ENCODE data around the gene GAPVD1.
"Not testable (repeated sequence)": the region's sequence is repeated elsewhere in the genome, so short reads cannot be mapped to it uniquely, and the experiment has no call there.

Gene GAPVD1

DNA sequence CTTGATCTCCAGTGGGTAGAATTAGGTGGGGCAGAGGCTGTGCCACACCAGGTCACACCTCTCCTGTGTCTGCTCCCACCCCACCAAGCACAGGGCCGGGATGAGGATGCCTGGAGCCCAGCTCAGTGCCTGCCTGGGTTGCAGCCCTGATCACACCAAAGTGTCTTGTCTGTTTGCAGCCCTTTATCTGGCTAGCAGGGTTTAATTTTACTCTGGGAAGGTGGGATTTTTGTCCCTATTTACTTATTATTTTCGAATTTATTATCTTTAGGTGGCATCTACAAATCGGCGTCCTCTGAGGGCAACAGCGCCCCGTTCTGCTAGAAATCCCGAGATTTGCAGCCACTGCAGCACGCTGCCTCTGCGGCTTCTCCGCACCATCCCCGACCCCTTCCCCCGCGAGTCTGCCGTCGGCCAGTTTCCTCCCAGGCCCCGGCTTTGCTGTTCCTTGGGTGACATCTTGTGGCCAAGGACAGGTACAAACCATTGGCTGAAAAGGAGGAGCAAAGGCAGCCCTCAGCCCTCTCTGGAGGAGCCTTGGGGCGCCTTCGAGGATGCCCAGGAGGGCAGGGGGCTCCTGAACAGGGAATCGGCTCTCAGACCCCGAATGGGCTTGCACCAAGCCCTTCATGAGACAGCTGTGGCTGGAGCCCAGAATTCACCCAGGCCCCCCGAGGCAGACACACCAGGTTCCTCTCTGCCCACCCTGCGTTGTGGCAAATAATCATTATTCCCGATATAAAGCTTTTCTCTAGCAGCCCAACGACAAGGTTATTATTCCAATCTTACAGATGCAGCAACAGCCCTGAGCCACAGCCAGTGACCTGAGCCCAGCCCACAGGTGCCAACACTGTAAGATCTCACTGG is 113.0 kb downstream of the GAPVD1 start:
- peak; percentile 41 to 67 (median 43) for DNase-seq (ENCODE audit: low read depth in 3 of 3)

GRCh38 chr9:125375820-125376219 is 114.2 kb downstream of the GAPVD1 start:
- no peak for DNase-seq (ENCODE audit: low read depth in 3 of 3)

GRCh38 chr9:125376261-125377226 is 114.9 kb downstream of the GAPVD1 start:
- DNase-seq (ENCODE audit: low read depth in 3 of 3): no peak

DNA sequence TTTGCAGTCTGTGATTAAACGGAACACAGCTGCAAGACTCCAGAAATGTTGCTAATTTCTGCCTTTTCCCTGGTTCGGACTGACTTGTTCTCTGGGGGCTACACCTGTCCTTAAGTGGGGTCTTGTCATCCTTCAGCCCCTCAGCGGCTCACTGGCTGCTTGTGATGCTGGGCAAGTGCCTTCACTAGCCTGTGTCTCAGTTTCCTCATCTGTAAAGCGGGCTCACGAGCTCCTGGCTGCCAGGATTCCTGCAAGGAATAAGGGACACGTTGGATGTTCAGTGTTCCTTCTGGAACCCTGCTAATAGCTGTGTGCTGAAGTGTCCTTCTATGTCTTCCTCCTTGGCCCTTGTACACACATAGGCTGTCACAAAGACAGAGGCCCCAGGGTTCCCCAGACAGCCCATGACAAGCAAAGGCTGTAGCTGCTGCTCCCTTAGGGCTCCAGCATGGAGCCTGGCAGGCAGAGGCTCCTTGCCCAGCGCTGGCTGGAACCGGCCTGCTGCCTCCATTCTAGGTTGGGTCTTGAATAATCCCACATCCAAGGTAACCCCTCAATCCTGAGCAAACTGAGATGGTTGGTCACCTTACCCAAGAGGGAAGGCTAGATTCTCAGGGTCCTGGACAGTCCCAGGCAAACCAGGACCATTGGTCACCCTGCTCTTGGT is 116.1 kb downstream of the GAPVD1 start:
- DNase-seq (ENCODE audit: low read depth in 3 of 3): no peak

GRCh38 chr9:125378778-125379177 is 117.2 kb downstream of the GAPVD1 start:
- no peak for DNase-seq (ENCODE audit: low read depth in 3 of 3)

GRCh38 chr9:125379208-125379607 is 117.6 kb downstream of the GAPVD1 start:
- DNase-seq (ENCODE audit: low read depth in 3 of 3): no peak

GRCh38 chr9:125380406-125380805 is 118.8 kb downstream of the GAPVD1 start:
- DNase-seq (ENCODE audit: low read depth in 3 of 3): no peak

DNA sequence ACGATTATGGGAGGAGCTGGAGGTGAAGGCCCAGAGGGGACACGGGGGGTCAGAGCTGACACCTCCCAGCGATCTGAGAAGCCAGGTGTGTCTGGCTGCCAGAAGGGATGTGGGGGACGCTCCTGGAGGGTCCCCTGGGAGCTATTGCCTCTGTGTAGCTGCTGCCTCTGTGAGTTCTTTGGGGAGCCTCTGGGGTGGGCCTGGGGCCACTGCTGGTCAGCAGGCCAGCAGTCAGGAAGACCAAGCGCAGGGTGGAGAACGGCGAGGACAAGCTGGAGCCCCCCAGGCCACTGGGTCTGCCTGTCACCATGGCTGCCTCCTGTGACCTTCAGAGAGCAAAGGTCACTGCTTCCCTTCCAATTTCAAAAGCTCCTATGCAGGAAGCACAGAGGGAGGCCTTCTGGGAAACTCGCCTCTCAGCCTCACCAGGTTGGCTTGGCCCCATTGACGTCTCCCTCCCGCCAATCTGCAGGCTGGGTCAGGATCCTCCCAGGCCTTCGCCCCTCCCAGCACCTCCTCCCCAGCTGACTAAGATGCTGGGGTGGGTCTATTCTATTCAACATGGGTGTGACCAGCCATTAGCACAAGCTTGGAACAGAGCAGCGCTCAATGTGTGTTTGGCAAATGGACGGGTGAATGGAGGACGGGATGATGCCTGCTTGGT is 126.4 kb downstream of the GAPVD1 start:
- DNase-seq (ENCODE audit: low read depth in 3 of 3): no peak

- DNase-seq (ENCODE audit: low read depth in 3 of 3): no peak
These were observed 127.4 kb downstream of the GAPVD1 start for GRCh38 chr9:125388978-125389377.

GRCh38 chr9:125391704-125392103 is 130.1 kb downstream of the GAPVD1 start:
- no peak for DNase-seq (ENCODE audit: low read depth in 3 of 3)

DNA sequence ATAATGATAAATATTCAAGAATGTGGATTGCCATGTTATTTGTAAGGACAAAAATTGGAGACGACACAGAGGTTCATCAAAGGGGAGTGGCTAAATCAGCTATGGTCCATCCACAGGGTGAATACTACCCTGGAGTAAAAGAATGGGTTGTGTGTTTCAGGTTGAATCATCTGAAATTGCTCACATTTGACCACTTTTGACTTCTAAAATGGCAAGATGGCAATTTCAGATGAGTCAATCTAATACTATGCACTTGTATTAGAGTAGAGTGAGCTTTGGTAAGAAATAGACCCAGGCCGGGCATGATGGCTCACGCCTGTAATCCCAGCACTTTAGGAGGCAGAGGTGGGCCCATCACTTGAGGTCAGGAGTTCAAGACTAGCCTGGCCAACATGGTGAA is 131.8 kb downstream of the GAPVD1 start:
- DNase-seq (ENCODE audit: low read depth in 3 of 3): no peak

DNA sequence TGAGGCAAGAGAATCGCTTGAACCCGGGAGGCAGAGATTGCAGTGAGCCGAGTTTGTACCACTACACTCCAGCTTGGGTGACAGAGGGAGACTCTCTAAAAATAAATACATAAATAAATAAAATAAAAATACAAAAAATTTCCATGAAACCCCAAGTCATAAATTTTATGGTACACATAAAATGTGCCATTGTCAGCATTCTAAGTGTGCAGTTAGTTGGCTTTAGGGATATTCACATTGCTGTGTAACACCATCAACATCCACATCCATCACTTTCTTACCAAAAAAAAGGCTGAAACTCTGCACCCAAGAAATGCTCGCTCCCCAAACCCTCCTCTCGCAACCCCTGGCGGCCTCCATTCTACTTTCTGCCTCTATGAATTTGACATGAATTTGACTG is 135.2 kb downstream of the GAPVD1 start:
- no peak for DNase-seq (ENCODE audit: low read depth in 3 of 3)

- DNase-seq (ENCODE audit: low read depth in 3 of 3): no peak
These were observed 136.1 kb downstream of the GAPVD1 start for GRCh38 chr9:125397736-125398135.

GRCh38 chr9:125398243-125398642 is 136.6 kb downstream of the GAPVD1 start:
- DNase-seq (ENCODE audit: low read depth in 3 of 3): no peak

- DNase-seq (ENCODE audit: low read depth in 3 of 3): no peak
These were observed 137.5 kb downstream of the GAPVD1 start for GRCh38 chr9:125399165-125399564.

GRCh38 chr9:125399666-125400065 is 138.0 kb downstream of the GAPVD1 start:
- DNase-seq (ENCODE audit: low read depth in 3 of 3): no peak

GRCh38 chr9:125400232-125400631 is 138.6 kb downstream of the GAPVD1 start:
- DNase-seq (ENCODE audit: low read depth in 3 of 3): not testable (repeated sequence)

DNA sequence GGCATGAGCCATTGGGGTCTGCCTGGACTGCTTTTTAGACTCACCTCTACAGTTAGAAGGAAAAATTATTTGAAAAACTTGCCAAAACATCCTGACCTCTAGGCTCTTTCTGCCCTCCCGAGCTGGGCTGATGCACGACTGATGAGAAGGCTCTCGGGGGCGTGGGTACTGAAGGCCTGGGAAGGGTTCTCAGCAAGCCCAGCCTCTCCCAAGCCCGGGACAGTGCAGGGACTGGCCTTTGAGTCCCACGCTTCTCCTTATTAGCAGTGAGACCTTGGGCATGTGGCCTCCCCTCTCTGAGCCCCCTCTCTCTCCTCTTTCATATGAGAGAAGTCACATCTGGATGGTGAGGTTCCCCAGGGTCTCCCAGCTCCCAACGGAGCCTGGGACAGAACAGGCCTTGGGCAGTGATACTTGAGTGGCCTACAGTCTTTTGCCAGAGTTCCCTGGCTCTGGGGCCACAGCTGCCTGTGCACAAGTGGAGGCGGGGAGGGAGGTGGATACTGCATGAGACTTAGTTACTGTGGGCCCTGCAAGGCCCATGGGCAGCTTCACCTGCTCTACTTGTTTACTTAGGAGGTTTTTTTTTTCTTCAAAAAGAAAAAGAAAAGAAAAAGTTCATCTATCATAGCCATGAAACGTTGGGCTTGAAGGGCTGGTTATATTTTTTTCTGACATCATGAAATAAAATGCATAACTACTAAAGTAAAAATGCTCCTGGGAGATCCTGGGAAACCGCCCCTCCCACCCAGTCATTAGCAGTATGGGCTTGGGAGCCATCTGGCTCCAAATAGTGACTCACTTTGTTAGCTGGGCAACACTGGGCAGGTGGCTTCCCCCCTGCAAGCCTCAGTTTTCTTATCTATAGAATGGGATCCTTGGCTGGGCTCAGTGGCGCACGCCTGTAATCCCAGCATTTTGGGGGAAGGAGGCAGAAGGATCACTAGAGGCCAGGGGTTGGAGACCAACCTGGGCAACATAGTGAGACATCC is 139.4 kb downstream of the GAPVD1 start:
- DNase-seq (ENCODE audit: low read depth in 3 of 3): no peak

- DNase-seq (ENCODE audit: low read depth in 3 of 3): no peak
These were observed 143.1 kb downstream of the GAPVD1 start for GRCh38 chr9:125404733-125405132.
